ENCODE measurements around the gene ZNF718.
"Not testable (repeated sequence)": the region's sequence is repeated elsewhere in the genome, so short reads cannot be mapped to it uniquely, and the experiment has no call there.

Gene ZNF718

GRCh38 chr4:124275-125081 is at the start of gene ZNF718:
TSS of gene ZNF718 (plus strand) at chr4:124501. CDS start at chr4:124671, 170 bp downstream.
- peak; percentile 82 for FAIRE-seq

GRCh38 chr4:85951-86350 is 38.4 kb upstream of the ZNF718 start:
- FAIRE-seq = no peak

- FAIRE-seq = not testable (repeated sequence)
Measured at GRCh38 chr4:86559-87324, 37.6 kb upstream of the ZNF718 start.

GRCh38 chr4:98386-98785 is 25.9 kb upstream of the ZNF718 start:
- FAIRE-seq = no peak

- no peak for FAIRE-seq
Measured at GRCh38 chr4:99863-100262, 24.4 kb upstream of the ZNF718 start.

GRCh38 chr4:107083-107443 is 17.2 kb upstream of the ZNF718 start:
- no peak for FAIRE-seq

GRCh38 chr4:107444-108429 is 16.6 kb upstream of the ZNF718 start:
- no peak for FAIRE-seq

GRCh38 chr4:112771-113170 is 11.5 kb upstream of the ZNF718 start:
- no peak for FAIRE-seq

GRCh38 chr4:113732-114131 is 10.6 kb upstream of the ZNF718 start:
- FAIRE-seq = no peak

GRCh38 chr4:114149-114548 is 10.2 kb upstream of the ZNF718 start:
- no peak for FAIRE-seq

GRCh38 chr4:116499-116898 is 7.8 kb upstream of the ZNF718 start:
- no peak for FAIRE-seq

- no peak for FAIRE-seq
Measured at GRCh38 chr4:120616-121015, 3.7 kb upstream of the ZNF718 start.

GRCh38 chr4:121408-122084 is 2.8 kb upstream of the ZNF718 start:
- FAIRE-seq = no peak

- not testable (repeated sequence) for FAIRE-seq
Measured at GRCh38 chr4:123922-124274, 403 bp upstream of the ZNF718 start.

- no peak for FAIRE-seq
Measured at GRCh38 chr4:125091-125771, 930 bp downstream of the ZNF718 start.

GRCh38 chr4:125833-126232 is 1.5 kb downstream of the ZNF718 start:
- no peak for FAIRE-seq

GRCh38 chr4:132483-132882 is 8.2 kb downstream of the ZNF718 start:
- FAIRE-seq = no peak

GRCh38 chr4:138935-139334 is 14.6 kb downstream of the ZNF718 start:
- no peak for FAIRE-seq

- FAIRE-seq = no peak
Measured at GRCh38 chr4:139691-140090, 15.4 kb downstream of the ZNF718 start.

- FAIRE-seq = no peak
Measured at GRCh38 chr4:146621-147020, 22.3 kb downstream of the ZNF718 start.

- no peak for FAIRE-seq
Measured at GRCh38 chr4:147233-147632, 22.9 kb downstream of the ZNF718 start.

Measured in endometrium (tissue), 2 donors.